HepG2 (cell line): Measurements from ENCODE around the gene FOXA1. TPM values are rescaled to one million over a fixed set of nuclear protein-coding genes. Genes with fewer than 3 reads are reported as not detected.

Experiments
- ATF7-NPFF ChIP-seq: sonication (generic); formaldehyde crosslinking; IDR thresholded peaks from 2 replicates; pipeline ENCODE4 v1.8.1; 2023; ENCODE audit warnings: mild to moderate bottlenecking, low read depth, missing genetic modification reagents, moderate library complexity
- ELF3 ChIP-seq: IDR thresholded peaks from 2 replicates; pipeline ENCODE4 v1.6.1; 2016; ENCODE audit warnings: missing genetic modification reagents, missing compliant biosample characterization
- ELF4 ChIP-seq: sonication (generic); formaldehyde crosslinking; IDR thresholded peaks from 2 replicates; pipeline ENCODE4 v1.5.0; 2020; ENCODE audit warnings: missing genetic modification reagents, mild to moderate bottlenecking, moderate library complexity, borderline replicate concordance
- NRL ChIP-seq: sonication (generic); formaldehyde crosslinking; IDR thresholded peaks from 2 replicates; pipeline ENCODE4 v1.5.0; 2020; ENCODE audit warnings: missing genetic modification reagents, mild to moderate bottlenecking, moderate library complexity, borderline replicate concordance
- ZNF251 ChIP-seq: sonication (generic); formaldehyde crosslinking; IDR thresholded peaks from 2 replicates; pipeline ENCODE4 v1.9.0; 2021; ENCODE audit warnings: mild to moderate bottlenecking, missing genetic modification reagents
- ZNF333 ChIP-seq: sonication (generic); formaldehyde crosslinking; IDR thresholded peaks from 2 replicates; pipeline ENCODE4 v1.4.0; 2020; ENCODE audit warnings: mild to moderate bottlenecking, missing genetic modification reagents, borderline replicate concordance
- ZNF564 ChIP-seq: sonication (generic); formaldehyde crosslinking; IDR thresholded peaks from 2 replicates; pipeline ENCODE4 v1.8.1; 2023; ENCODE audit warnings: mild to moderate bottlenecking, missing genetic modification reagents
- ZNF709 ChIP-seq: sonication (generic); formaldehyde crosslinking; IDR thresholded peaks from 2 replicates; pipeline ENCODE4 v1.5.0; 2020; ENCODE audit warnings: mild to moderate bottlenecking, missing genetic modification reagents
- ZNF850 ChIP-seq: sonication (generic); formaldehyde crosslinking; conservative IDR thresholded peaks from 2 replicates; pipeline ENCODE4 v1.9.0; 2021; ENCODE audit warnings: mild to moderate bottlenecking, missing genetic modification reagents
- polyA plus RNA-seq, 8 experiments: library from polyadenylated mRNA; depleted of rRNA in 3 of 8; stranded (reverse) in 7 of 8; unstranded in 1 of 8; fragments of >200 nt; fragmentation: Illumina TruSeq in 4 of 8; extraction: Trizol in 4 of 8; gene quantifications; 2 replicates each; pipeline versions ENCODE4 v1.2.1 to v1.2.3, GENCODE V29; 2011 to 2016; ENCODE audit warnings: low read depth in 4 of 8, missing spikeins in 1 of 8, mixed read lengths in 1 of 8; ENCODE audit not compliant: insufficient read depth in 1 of 8
- total RNA-seq, 5 experiments: library from RNA; depleted of rRNA; stranded (reverse); fragments of >200 nt; fragmentation: Illumina TruSeq; extraction: Trizol; gene quantifications; 2 replicates each; pipeline ENCODE4 v1.2.3, GENCODE V29; 2016; ENCODE audit warnings: low read depth in 1 of 5
- TF ChIP-seq, protein P1 (sequence below), 2 experiments: fragments of 450-650 bp in 1 of 2; sonication (generic) in 1 of 2; formaldehyde crosslinking in 1 of 2; IDR thresholded peaks; 2 replicates each; pipeline versions ENCODE4 v1.6.1 to v1.8.0; 2016 to 2022; ENCODE audit warnings: antibody characterized with exemption in 1 of 2, mild to moderate bottlenecking in 1 of 2, missing genetic modification reagents in 1 of 2
- TF ChIP-seq, protein P2 (sequence below): sonication (generic); formaldehyde crosslinking; IDR thresholded peaks from 2 replicates; pipeline ENCODE4 v1.5.1; 2020; ENCODE audit warnings: missing genetic modification reagents, mild to moderate bottlenecking, borderline replicate concordance
- TF ChIP-seq, protein P3 (sequence below): IDR thresholded peaks from 2 replicates; pipeline ENCODE4 v1.6.1; 2016; ENCODE audit warnings: low read depth, borderline replicate concordance
- TF ChIP-seq, protein P4 (sequence below): sonication (generic); formaldehyde crosslinking; IDR thresholded peaks from 2 replicates; pipeline ENCODE4 v1.4.0; 2020; ENCODE audit warnings: missing genetic modification reagents, mild to moderate bottlenecking, borderline replicate concordance

Gene FOXA1
- total and polyA plus RNA-seq, 2 of the 13 experiments (the other 11 are each of a cell fraction or from before 2014, with no cell fraction given), result 43.4 to 58.6 TPM

DNA sequence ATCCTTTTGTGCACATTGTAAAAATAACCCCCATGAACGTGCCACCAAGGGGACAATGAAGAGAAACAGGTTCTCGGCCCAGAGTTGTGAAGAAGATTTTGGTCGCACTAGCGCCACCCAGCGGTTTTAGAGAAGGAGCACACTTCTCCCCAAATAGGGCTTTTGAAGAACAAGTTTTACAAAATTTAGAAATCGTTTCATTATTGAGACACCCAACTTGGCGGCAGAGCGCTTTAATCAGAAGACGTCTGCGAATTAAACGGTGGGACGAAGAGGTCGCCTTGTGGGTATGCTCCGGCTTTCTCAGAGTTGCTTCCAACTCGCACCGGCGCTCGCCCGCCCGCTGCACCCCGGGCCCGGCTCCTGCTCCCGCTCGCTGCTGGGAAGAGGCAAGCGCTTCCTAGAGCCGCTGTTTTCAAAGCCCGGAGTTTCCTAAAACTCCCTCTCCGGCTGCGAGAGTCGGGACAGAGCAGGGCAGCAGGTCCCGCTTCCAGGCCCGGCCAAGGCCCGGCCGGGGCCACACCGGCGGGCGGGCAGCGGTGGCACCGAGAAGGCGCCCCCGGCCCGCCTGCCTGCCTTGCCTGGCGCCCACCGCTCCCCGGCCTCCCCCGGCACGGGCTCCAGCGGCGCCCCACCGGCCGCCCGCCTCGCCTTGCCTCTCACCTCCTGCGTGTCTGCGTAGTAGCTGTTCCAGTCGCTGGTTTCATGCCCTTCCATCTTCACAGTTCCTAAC is 645 bp downstream of the FOXA1 start (continued):
- TF ChIP-seq, protein P1, sequence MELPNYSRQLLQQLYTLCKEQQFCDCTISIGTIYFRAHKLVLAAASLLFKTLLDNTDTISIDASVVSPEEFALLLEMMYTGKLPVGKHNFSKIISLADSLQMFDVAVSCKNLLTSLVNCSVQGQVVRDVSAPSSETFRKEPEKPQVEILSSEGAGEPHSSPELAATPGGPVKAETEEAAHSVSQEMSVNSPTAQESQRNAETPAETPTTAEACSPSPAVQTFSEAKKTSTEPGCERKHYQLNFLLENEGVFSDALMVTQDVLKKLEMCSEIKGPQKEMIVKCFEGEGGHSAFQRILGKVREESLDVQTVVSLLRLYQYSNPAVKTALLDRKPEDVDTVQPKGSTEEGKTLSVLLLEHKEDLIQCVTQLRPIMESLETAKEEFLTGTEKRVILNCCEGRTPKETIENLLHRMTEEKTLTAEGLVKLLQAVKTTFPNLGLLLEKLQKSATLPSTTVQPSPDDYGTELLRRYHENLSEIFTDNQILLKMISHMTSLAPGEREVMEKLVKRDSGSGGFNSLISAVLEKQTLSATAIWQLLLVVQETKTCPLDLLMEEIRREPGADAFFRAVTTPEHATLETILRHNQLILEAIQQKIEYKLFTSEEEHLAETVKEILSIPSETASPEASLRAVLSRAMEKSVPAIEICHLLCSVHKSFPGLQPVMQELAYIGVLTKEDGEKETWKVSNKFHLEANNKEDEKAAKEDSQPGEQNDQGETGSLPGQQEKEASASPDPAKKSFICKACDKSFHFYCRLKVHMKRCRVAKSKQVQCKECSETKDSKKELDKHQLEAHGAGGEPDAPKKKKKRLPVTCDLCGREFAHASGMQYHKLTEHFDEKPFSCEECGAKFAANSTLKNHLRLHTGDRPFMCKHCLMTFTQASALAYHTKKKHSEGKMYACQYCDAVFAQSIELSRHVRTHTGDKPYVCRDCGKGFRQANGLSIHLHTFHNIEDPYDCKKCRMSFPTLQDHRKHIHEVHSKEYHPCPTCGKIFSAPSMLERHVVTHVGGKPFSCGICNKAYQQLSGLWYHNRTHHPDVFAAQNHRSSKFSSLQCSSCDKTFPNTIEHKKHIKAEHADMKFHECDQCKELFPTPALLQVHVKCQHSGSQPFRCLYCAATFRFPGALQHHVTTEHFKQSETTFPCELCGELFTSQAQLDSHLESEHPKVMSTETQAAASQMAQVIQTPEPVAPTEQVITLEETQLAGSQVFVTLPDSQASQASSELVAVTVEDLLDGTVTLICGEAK (IDR thresholded peaks at IDR 0.05), result no peak
- TF ChIP-seq, protein P1 (CRISPR knock-in tag; IDR thresholded peaks at IDR 0.05), result no peak
- TF ChIP-seq ATF7-NPFF (peak; percentile 26; the same call in 1 of the 2 replicates), ZNF850 (0 out of 2 replicates have a peak, but pooled peaks have one; percentile 16), NRL (peak; percentile 84; the same call in 1 of the 2 replicates), ZNF333 (CRISPR knock-in tag) (0 out of 2 replicates have a peak, but pooled peaks have one; percentile 50), ELF4 (no peak), ZNF251 (no peak), ELF3 (CRISPR knock-in tag) (peak; percentile 51; the same call in 1 of the 2 replicates), ZNF564 (no peak), ZNF709 (CRISPR knock-in tag) (peak; percentile 83; the same call in 1 of the 2 replicates)
- TF ChIP-seq, protein P2, sequence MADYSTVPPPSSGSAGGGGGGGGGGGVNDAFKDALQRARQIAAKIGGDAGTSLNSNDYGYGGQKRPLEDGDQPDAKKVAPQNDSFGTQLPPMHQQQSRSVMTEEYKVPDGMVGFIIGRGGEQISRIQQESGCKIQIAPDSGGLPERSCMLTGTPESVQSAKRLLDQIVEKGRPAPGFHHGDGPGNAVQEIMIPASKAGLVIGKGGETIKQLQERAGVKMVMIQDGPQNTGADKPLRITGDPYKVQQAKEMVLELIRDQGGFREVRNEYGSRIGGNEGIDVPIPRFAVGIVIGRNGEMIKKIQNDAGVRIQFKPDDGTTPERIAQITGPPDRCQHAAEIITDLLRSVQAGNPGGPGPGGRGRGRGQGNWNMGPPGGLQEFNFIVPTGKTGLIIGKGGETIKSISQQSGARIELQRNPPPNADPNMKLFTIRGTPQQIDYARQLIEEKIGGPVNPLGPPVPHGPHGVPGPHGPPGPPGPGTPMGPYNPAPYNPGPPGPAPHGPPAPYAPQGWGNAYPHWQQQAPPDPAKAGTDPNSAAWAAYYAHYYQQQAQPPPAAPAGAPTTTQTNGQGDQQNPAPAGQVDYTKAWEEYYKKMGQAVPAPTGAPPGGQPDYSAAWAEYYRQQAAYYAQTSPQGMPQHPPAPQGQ, result no peak
- TF ChIP-seq, protein P3, sequence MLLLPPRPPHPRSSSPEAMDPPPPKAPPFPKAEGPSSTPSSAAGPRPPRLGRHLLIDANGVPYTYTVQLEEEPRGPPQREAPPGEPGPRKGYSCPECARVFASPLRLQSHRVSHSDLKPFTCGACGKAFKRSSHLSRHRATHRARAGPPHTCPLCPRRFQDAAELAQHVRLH (CRISPR knock-in tag), result peak; percentile 84
- TF ChIP-seq, protein P4, sequence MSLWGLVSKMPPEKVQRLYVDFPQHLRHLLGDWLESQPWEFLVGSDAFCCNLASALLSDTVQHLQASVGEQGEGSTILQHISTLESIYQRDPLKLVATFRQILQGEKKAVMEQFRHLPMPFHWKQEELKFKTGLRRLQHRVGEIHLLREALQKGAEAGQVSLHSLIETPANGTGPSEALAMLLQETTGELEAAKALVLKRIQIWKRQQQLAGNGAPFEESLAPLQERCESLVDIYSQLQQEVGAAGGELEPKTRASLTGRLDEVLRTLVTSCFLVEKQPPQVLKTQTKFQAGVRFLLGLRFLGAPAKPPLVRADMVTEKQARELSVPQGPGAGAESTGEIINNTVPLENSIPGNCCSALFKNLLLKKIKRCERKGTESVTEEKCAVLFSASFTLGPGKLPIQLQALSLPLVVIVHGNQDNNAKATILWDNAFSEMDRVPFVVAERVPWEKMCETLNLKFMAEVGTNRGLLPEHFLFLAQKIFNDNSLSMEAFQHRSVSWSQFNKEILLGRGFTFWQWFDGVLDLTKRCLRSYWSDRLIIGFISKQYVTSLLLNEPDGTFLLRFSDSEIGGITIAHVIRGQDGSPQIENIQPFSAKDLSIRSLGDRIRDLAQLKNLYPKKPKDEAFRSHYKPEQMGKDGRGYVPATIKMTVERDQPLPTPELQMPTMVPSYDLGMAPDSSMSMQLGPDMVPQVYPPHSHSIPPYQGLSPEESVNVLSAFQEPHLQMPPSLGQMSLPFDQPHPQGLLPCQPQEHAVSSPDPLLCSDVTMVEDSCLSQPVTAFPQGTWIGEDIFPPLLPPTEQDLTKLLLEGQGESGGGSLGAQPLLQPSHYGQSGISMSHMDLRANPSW, result peak; percentile 79
